Ishikawa (cell line): Measurements from ENCODE around the gene CDC42EP1.

Source experiments
- CEBPB ChIP-seq: IDR thresholded peaks from 2 replicates; pipeline ENCODE4 v1.6.1; 2012
- EGR1 ChIP-seq: IDR thresholded peaks from 2 replicates; pipeline ENCODE4 v1.6.1; 2012
- EP300 ChIP-seq: IDR thresholded peaks from 2 replicates; pipeline ENCODE4 v1.6.1; 2012; ENCODE audit warnings: borderline replicate concordance
- FOXM1 ChIP-seq: IDR thresholded peaks from 2 replicates; pipeline ENCODE4 v1.6.1; 2012; ENCODE audit warnings: low read depth, borderline replicate concordance
- NFIC ChIP-seq: IDR thresholded peaks from 2 replicates; pipeline ENCODE4 v1.6.1; 2012
- RAD21 ChIP-seq: IDR thresholded peaks from 2 replicates; pipeline ENCODE4 v1.6.1; 2012; ENCODE audit warnings: low read depth
- TAF1 ChIP-seq: IDR thresholded peaks from 2 replicates; pipeline ENCODE4 v1.6.1; 2012; ENCODE audit warnings: low read depth, mild to moderate bottlenecking
- TCF12 ChIP-seq: IDR thresholded peaks from 2 replicates; pipeline ENCODE4 v1.6.1; 2012; ENCODE audit warnings: low read depth
- TEAD4 ChIP-seq: IDR thresholded peaks from 2 replicates; pipeline ENCODE4 v1.6.1; 2012
- YY1 ChIP-seq: IDR thresholded peaks from 2 replicates; pipeline ENCODE4 v1.6.1; 2012; ENCODE audit warnings: low read depth
- TF ChIP-seq, protein P1 (sequence below): IDR thresholded peaks from 2 replicates; pipeline ENCODE4 v1.6.1; 2012
- TF ChIP-seq, protein P2 (sequence below): IDR thresholded peaks from 2 replicates; pipeline ENCODE4 v1.6.1; 2012

DNA sequence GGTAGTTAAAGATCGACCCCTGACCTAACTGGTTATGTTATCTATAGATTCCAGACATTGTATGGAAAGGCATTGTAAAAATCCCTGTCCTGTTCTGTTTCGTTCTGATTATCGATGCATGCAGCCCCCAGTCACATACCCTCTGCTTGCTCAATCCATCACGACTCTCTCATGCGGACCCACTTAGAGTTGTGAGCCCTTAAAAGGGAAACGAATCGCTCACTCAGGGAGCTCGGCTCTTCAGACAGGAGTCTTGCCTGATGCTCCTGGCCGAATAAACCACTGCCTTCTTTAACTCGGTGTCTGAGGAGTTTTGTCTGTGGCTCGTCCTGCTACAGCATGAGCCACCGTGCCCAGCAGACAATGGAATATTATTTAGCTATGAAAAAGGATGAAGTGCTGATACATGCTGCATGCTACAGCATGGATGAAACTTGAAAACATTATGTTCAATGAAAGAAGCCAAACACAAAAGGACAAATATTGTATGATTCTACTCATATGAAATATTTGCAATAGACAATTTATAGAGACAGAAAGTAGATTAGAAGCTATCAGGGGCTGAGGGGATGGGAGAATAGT is 31.6 kb downstream of the CDC42EP1 start:
- TF ChIP-seq RAD21 (no peak), TAF1 (no peak), EGR1 (no peak), FOXM1 (no peak), NFIC (no peak), YY1 (no peak), EP300 (no peak), TCF12 (no peak), CEBPB (no peak), TEAD4 (no peak)
- TF ChIP-seq, protein P1, sequence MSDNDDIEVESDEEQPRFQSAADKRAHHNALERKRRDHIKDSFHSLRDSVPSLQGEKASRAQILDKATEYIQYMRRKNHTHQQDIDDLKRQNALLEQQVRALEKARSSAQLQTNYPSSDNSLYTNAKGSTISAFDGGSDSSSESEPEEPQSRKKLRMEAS: no peak
- TF ChIP-seq, protein P2, sequence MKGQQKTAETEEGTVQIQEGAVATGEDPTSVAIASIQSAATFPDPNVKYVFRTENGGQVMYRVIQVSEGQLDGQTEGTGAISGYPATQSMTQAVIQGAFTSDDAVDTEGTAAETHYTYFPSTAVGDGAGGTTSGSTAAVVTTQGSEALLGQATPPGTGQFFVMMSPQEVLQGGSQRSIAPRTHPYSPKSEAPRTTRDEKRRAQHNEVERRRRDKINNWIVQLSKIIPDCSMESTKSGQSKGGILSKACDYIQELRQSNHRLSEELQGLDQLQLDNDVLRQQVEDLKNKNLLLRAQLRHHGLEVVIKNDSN: no peak
